GM12878 (cell line): Measurements from ENCODE around the gene METTL4.

Source experiments
- CEBPZ ChIP-seq: fragments of 150-350 bp; IDR thresholded peaks from 2 replicates; pipeline ENCODE4 v1.6.1; 2016; ENCODE audit warnings: low read depth, low read length
- USF2 ChIP-seq: IDR thresholded peaks from 2 replicates; pipeline ENCODE4 v1.6.1; 2011; ENCODE audit warnings: low read depth, low read length, improper control_type of control experiment, borderline replicate concordance
- YY1 ChIP-seq: IDR thresholded peaks from 2 replicates; pipeline ENCODE4 v1.6.1; 2011; ENCODE audit warnings: low read depth, mild to moderate bottlenecking, low read length

GRCh38 chr18:2502394-2502793, 68.9 kb downstream of the METTL4 start:
- no peak for TF ChIP-seq YY1
- no peak for TF ChIP-seq USF2
- TF ChIP-seq CEBPZ, result no peak
